Activated naive CD4-positive, alpha-beta T cell treated with anti-CD3 and anti-CD28 coated beads, Interleukin-2, amount 10 ng/mL, durations not matched to agents 7 days and 5 days (primary cell): Measurements from ENCODE around the gene GRHL1.
A peak's percentile ranks its signal among the peaks of the same experiment; 100 is the strongest.

Experiments
- CTCF ChIA-PET: fragments of 350-600 bp; sonication (Branson Sonifier 250); formaldehyde crosslinking; loops from one replicate; lab custom pipeline; 2021; ENCODE audit warnings: antibody characterized with exemption; lab: Charles Lee
- DNase-seq: peaks from one replicate; pipeline ENCODE4 v3.0.0-alpha.2; 2020
- H3K27ac Mint-ChIP-seq: one replicate; pipeline ENCODE4 v1.8.0; 2021; ENCODE audit warnings: mild to moderate bottlenecking, moderate library complexity, mixed read lengths
- H3K27me3 Mint-ChIP-seq: one replicate; pipeline ENCODE4 v1.8.0; 2021; ENCODE audit warnings: mild to moderate bottlenecking, mixed read lengths
- H3K36me3 Mint-ChIP-seq: one replicate; pipeline ENCODE4 v1.8.0; 2021; ENCODE audit warnings: mixed read lengths
- H3K4me1 Mint-ChIP-seq: one replicate; pipeline ENCODE4 v1.8.0; 2021; ENCODE audit warnings: mixed read lengths
- H3K4me3 Mint-ChIP-seq: one replicate; pipeline ENCODE4 v1.8.0; 2021; ENCODE audit warnings: mild to moderate bottlenecking, moderate library complexity, mixed read lengths
- H3K9me3 Mint-ChIP-seq: one replicate; pipeline ENCODE4 v1.8.0; 2021; ENCODE audit warnings: mixed read lengths

Gene GRHL1

GRCh38 chr2:9952856-9953503, 1.5 kb downstream of the GRHL1 start:
- H3K4me3 Mint-ChIP-seq = no peak overlapping the region
- no peaks in the 10 kb centered on the region for H3K9me3 Mint-ChIP-seq
- no peaks in the 10 kb centered on the region for H3K36me3 Mint-ChIP-seq
- no peak for DNase-seq
- H3K27me3 Mint-ChIP-seq = peaks cover 88% of the 10 kb centered on the region
- CTCF ChIA-PET = interaction anchor here (1.0 kb wide), 1 partner anchor 99 kb away, joined by 3 read pairs; no protein-coding TSS in a partner anchor
- peaks cover 9% of the 10 kb centered on the region for H3K4me1 Mint-ChIP-seq
- no peak overlapping the region for H3K27ac Mint-ChIP-seq

GRCh38 chr2:9954136-9954535, 2.6 kb downstream of the GRHL1 start:
- CTCF ChIA-PET = no interaction called here
- Mint-ChIP-seq H3K4me3 (no peak overlapping the region), H3K4me1 (peaks cover 9% of the 10 kb centered on the region), H3K36me3 (no peaks in the 10 kb centered on the region), H3K27me3 (peaks cover 86% of the 10 kb centered on the region), H3K9me3 (no peaks in the 10 kb centered on the region), H3K27ac (no peak overlapping the region)
- DNase-seq = no peak

GRCh38 chr2:9958057-9958456, 6.6 kb downstream of the GRHL1 start:
- CTCF ChIA-PET = interaction anchor here (0.7 to 1.0 kb wide), 2 partner anchors 10 kb away, joined by 4 to 6 read pairs; no protein-coding TSS in a partner anchor
- no peak overlapping the region for H3K27ac Mint-ChIP-seq
- no peak for DNase-seq
- no peaks in the 10 kb centered on the region for H3K36me3 Mint-ChIP-seq
- H3K9me3 Mint-ChIP-seq = no peaks in the 10 kb centered on the region
- peaks cover 54% of the 10 kb centered on the region for H3K27me3 Mint-ChIP-seq
- no peaks in the 10 kb centered on the region for H3K4me1 Mint-ChIP-seq
- no peak overlapping the region for H3K4me3 Mint-ChIP-seq

- no peak overlapping the region for H3K4me3 Mint-ChIP-seq
- DNase-seq = no peak
- no peaks in the 10 kb centered on the region for H3K4me1 Mint-ChIP-seq
- no peaks in the 10 kb centered on the region for H3K36me3 Mint-ChIP-seq
- peaks cover 44% of the 10 kb centered on the region for H3K27me3 Mint-ChIP-seq
- no peak overlapping the region for H3K27ac Mint-ChIP-seq
- H3K9me3 Mint-ChIP-seq = no peaks in the 10 kb centered on the region
- CTCF ChIA-PET = no interaction called here
These were observed 7.8 kb downstream of the GRHL1 start for GRCh38 chr2:9959262-9959661.

GRCh38 chr2:9961013-9961412, 9.5 kb downstream of the GRHL1 start:
- Mint-ChIP-seq H3K36me3 (no peaks in the 10 kb centered on the region), H3K4me1 (peaks cover 12% of the 10 kb centered on the region), H3K27me3 (peaks cover 28% of the 10 kb centered on the region), H3K9me3 (no peaks in the 10 kb centered on the region), H3K27ac (no peak overlapping the region), H3K4me3 (no peak overlapping the region)
- CTCF ChIA-PET = interaction anchor here (1.0 to 1.5 kb wide), 3 partner anchors 11 to 88 kb away, joined by 3 to 7 read pairs (median 5); no protein-coding TSS in a partner anchor
- no peak for DNase-seq

- H3K9me3 Mint-ChIP-seq = no peaks in the 10 kb centered on the region
- peaks cover 7% of the 10 kb centered on the region for H3K27me3 Mint-ChIP-seq
- no peaks in the 10 kb centered on the region for H3K36me3 Mint-ChIP-seq
- DNase-seq = no peak
- no peak overlapping the region for H3K4me3 Mint-ChIP-seq
- H3K27ac Mint-ChIP-seq = peak overlapping the region; percentile 56
- peaks cover 15% of the 10 kb centered on the region for H3K4me1 Mint-ChIP-seq
- CTCF ChIA-PET = interaction anchor here (0.9 kb wide), 1 partner anchor 22 kb away, joined by 4 read pairs; no protein-coding TSS in a partner anchor
These were observed 13.0 kb downstream of the GRHL1 start for GRCh38 chr2:9964334-9964980.

GRCh38 chr2:9965119-9965822, 13.8 kb downstream of the GRHL1 start:
- Mint-ChIP-seq H3K9me3 (no peaks in the 10 kb centered on the region), H3K4me1 (peaks cover 15% of the 10 kb centered on the region), H3K27ac (peak overlapping the region; percentile 56), H3K36me3 (no peaks in the 10 kb centered on the region), H3K4me3 (no peak overlapping the region), H3K27me3 (peaks cover 7% of the 10 kb centered on the region)
- CTCF ChIA-PET = no interaction called here
- no peak for DNase-seq

- Mint-ChIP-seq H3K27ac (no peak overlapping the region), H3K9me3 (no peaks in the 10 kb centered on the region), H3K27me3 (peaks cover 4% of the 10 kb centered on the region), H3K4me3 (no peak overlapping the region), H3K36me3 (no peaks in the 10 kb centered on the region), H3K4me1 (peaks cover 15% of the 10 kb centered on the region)
- CTCF ChIA-PET = interaction anchor here (0.6 kb wide), 1 partner anchor 914 kb away, joined by 3 read pairs; no protein-coding TSS in a partner anchor
- no peak for DNase-seq
These were observed 15.1 kb downstream of the GRHL1 start for GRCh38 chr2:9966491-9967022.

- CTCF ChIA-PET = interaction anchor here (0.6 to 5.4 kb wide), 3 partner anchors 9 to 914 kb away, joined by 3 to 39 read pairs (median 4); no protein-coding TSS in a partner anchor
- H3K4me1 Mint-ChIP-seq = peaks cover 15% of the 10 kb centered on the region
- no peaks in the 10 kb centered on the region for H3K36me3 Mint-ChIP-seq
- H3K9me3 Mint-ChIP-seq = no peaks in the 10 kb centered on the region
- no peak overlapping the region for H3K27ac Mint-ChIP-seq
- DNase-seq = no peak
- peaks cover 8% of the 10 kb centered on the region for H3K27me3 Mint-ChIP-seq
- H3K4me3 Mint-ChIP-seq = no peak overlapping the region
These were observed 15.7 kb downstream of the GRHL1 start for GRCh38 chr2:9967053-9967775.

GRCh38 chr2:9968553-9969497, 17.3 kb downstream of the GRHL1 start:
- Mint-ChIP-seq H3K27me3 (peaks cover 17% of the 10 kb centered on the region), H3K4me3 (no peak overlapping the region), H3K36me3 (no peaks in the 10 kb centered on the region), H3K4me1 (peaks cover 15% of the 10 kb centered on the region), H3K27ac (no peak overlapping the region), H3K9me3 (no peaks in the 10 kb centered on the region)
- DNase-seq = no peak
- CTCF ChIA-PET = interaction anchor here (0.6 to 5.4 kb wide), 3 partner anchors 11 to 16 kb away, joined by 3 to 39 read pairs (median 4); no protein-coding TSS in a partner anchor

GRCh38 chr2:9970200-9971044, 18.9 kb downstream of the GRHL1 start:
- no peaks in the 10 kb centered on the region for H3K9me3 Mint-ChIP-seq
- H3K27ac Mint-ChIP-seq = no peak overlapping the region
- CTCF ChIA-PET = interaction anchor here (5.4 kb wide), 1 partner anchor 14 kb away, joined by 39 read pairs; no protein-coding TSS in a partner anchor
- peaks cover 4% of the 10 kb centered on the region for H3K4me1 Mint-ChIP-seq
- DNase-seq = no peak
- no peak overlapping the region for H3K4me3 Mint-ChIP-seq
- no peaks in the 10 kb centered on the region for H3K36me3 Mint-ChIP-seq
- peaks cover 17% of the 10 kb centered on the region for H3K27me3 Mint-ChIP-seq
